ENCODE data around the gene SPG7. TPM values are rescaled to one million over a fixed set of nuclear protein-coding genes. Genes with fewer than 3 reads are reported as not detected.

Gene SPG7
- total RNA-seq, 4 donors from 2014 or later = 66.6 to 208 (median 144) TPM

GRCh38 chr16:89529097-89529496 is 20.9 kb downstream of the SPG7 start:
- no peak for TF ChIP-seq POLR2A (IDR thresholded peaks at IDR 0.05)
- TF ChIP-seq, protein P1, sequence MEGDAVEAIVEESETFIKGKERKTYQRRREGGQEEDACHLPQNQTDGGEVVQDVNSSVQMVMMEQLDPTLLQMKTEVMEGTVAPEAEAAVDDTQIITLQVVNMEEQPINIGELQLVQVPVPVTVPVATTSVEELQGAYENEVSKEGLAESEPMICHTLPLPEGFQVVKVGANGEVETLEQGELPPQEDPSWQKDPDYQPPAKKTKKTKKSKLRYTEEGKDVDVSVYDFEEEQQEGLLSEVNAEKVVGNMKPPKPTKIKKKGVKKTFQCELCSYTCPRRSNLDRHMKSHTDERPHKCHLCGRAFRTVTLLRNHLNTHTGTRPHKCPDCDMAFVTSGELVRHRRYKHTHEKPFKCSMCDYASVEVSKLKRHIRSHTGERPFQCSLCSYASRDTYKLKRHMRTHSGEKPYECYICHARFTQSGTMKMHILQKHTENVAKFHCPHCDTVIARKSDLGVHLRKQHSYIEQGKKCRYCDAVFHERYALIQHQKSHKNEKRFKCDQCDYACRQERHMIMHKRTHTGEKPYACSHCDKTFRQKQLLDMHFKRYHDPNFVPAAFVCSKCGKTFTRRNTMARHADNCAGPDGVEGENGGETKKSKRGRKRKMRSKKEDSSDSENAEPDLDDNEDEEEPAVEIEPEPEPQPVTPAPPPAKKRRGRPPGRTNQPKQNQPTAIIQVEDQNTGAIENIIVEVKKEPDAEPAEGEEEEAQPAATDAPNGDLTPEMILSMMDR (IDR thresholded peaks at IDR 0.05) = no peak
- Histone ChIP-seq H3K9me3 (no peaks in the 10 kb centered on the region), H3K4me3 (no peak overlapping the region), H3K36me3 (no peaks in the 10 kb centered on the region), H3K27ac (no peak overlapping the region), H3K4me1 (no peaks in the 10 kb centered on the region), H3K27me3 (no peaks in the 10 kb centered on the region)
- intact Hi-C loops (cut with DNase I; ENCODE audit: low total_unique reads) = no loop called here
- no peak for DNase-seq

DNA sequence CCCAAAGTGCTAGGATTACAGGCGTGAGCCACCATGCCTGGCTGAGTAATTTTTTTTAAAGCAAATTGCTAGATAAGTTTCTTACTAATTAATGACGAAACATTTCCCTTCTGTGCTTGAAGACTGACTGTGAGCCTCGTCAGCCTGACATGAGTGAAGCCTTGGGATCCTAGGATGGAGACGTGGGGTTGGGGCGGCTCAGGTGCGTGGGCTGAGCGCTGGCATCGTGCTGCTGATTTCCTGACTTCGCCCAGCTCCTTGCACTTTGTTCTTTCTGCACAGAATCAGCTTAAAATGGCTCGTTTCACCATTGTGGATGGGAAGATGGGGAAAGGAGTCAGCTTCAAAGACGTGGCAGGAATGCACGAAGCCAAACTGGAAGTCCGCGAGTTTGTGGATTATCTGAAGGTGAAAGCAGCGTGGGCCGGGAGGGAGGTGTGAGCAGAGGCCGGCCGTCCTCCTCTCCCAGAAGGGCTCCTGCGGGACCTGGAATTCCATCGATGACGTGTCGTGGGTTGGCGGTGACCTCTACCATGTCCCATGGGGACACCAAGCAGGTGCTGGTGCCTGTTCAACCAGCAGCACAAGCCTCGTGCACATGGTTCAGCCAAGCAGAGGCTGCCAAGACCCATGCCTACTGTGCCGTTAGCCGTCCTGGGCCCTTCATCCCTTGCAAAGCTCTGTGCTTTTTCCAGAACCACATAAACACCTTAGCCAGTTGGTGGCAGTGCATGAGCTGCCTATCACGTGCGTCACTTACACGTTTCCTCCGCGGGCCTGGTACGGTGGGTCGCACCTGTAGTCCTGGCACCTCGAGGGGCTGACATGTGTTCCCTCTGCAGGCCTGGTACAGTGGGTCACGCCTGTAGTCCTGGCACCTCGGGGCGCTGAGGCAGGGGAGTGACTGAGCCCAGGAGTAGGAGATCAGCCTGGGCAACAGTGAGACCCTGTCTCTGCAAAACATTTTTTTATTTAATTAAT is 22.5 kb downstream of the SPG7 start:
- intact Hi-C loops (cut with DNase I; ENCODE audit: low total_unique reads) = no loop called here
- no peaks in the 10 kb centered on the region for H3K27me3 ChIP-seq
- DNase-seq = no peak
- no peaks in the 10 kb centered on the region for H3K4me1 ChIP-seq
- H3K9me3 ChIP-seq = no peaks in the 10 kb centered on the region
- H3K4me3 ChIP-seq = no peak overlapping the region
- H3K36me3 ChIP-seq = no peaks in the 10 kb centered on the region
- no peak overlapping the region for H3K27ac ChIP-seq
- TF ChIP-seq, protein P1 (IDR thresholded peaks at IDR 0.05) = no peak
- TF ChIP-seq POLR2A (IDR thresholded peaks at IDR 0.05) = no peak

- Histone ChIP-seq H3K4me3 (no peak overlapping the region), H3K27ac (no peak overlapping the region), H3K9me3 (no peaks in the 10 kb centered on the region), H3K4me1 (no peaks in the 10 kb centered on the region), H3K27me3 (no peaks in the 10 kb centered on the region), H3K36me3 (no peaks in the 10 kb centered on the region)
- no peak for DNase-seq
- intact Hi-C loops (cut with DNase I; ENCODE audit: low total_unique reads) = no loop called here
- TF ChIP-seq, protein P1 (IDR thresholded peaks at IDR 0.05) = no peak
- TF ChIP-seq POLR2A (IDR thresholded peaks at IDR 0.05) = no peak
Observed at GRCh38 chr16:89531821-89532526, 23.8 kb downstream of the SPG7 start.

DNA sequence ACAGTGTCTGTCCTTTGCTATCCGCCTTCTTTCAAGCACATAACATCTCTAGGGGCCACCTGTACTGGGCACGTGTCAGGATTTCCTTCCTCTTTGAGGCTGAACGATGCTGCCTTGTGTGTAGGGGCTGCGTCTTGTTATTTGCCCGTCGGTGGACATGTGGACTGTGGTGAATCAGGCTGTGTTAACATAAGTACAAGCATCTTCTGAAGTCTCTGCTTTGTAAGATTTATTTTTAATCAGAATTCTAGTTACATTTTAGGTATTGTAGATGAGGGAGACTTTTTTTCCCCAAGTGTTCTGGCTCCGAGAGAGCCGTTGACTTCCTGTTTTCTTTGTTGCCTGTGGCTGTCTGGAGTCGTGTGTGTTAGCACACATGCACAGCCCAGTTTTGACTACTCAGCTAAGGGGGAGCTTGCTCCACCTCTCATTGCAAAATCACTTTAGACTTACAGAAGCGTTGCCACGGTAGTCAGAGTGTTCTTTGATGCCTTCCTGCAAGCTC is 26.1 kb downstream of the SPG7 start:
- intact Hi-C loops (cut with DNase I; ENCODE audit: low total_unique reads) = no loop called here
- no peak overlapping the region for H3K4me3 ChIP-seq
- no peaks in the 10 kb centered on the region for H3K9me3 ChIP-seq
- no peaks in the 10 kb centered on the region for H3K36me3 ChIP-seq
- TF ChIP-seq POLR2A (IDR thresholded peaks at IDR 0.05) = no peak
- TF ChIP-seq, protein P1 (IDR thresholded peaks at IDR 0.05) = no peak
- no peaks in the 10 kb centered on the region for H3K27me3 ChIP-seq
- no peaks in the 10 kb centered on the region for H3K4me1 ChIP-seq
- no peak for DNase-seq
- no peak overlapping the region for H3K27ac ChIP-seq

DNA sequence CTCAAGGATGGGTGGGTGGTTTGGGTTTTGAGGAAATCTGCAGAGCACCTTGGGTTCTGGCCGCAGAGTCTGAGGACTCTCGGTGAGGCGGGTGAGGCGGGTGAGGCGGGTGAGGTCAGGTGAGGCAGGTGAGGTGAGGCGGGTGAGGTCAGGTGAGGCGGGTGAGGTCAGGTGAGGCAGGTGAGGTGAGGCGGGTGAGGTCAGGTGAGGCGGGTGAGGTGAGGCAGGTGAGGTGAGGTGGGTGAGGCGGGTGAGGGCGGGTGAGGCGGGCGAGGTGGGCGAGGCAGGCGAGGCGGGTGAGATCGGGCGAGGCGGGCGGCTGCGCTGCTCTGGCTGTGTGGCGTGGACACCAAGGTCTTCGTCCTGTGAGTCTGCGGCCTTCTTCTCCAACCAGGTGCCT is 28.2 kb downstream of the SPG7 start:
- intact Hi-C loops (cut with DNase I; ENCODE audit: low total_unique reads) = no loop called here
- H3K36me3 ChIP-seq = no peaks in the 10 kb centered on the region
- H3K27ac ChIP-seq = no peak overlapping the region
- H3K4me1 ChIP-seq = no peaks in the 10 kb centered on the region
- H3K9me3 ChIP-seq = no peaks in the 10 kb centered on the region
- no peak for TF ChIP-seq POLR2A (IDR thresholded peaks at IDR 0.05)
- TF ChIP-seq, protein P1 (IDR thresholded peaks at IDR 0.05) = no peak
- H3K27me3 ChIP-seq = no peaks in the 10 kb centered on the region
- no peak for DNase-seq
- no peak overlapping the region for H3K4me3 ChIP-seq
